Neural progenitor cell (in vitro differentiated cells): ENCODE measurements around the gene GPR152. TPM values are rescaled to one million over a fixed set of nuclear protein-coding genes. Genes with fewer than 3 reads are reported as not detected.

Source experiments
- DNase-seq: peaks from one replicate; pipeline ENCODE4 v3.0.0-alpha.2; 2016; ENCODE audit warnings: low spot score
- H2AFZ ChIP-seq: fragments of 200-600 bp; sonication (generic); replicated peaks from 2 replicates; pipeline ENCODE4 v1.6.1; 2016; ENCODE audit warnings: antibody characterized with exemption
- H3F3A ChIP-seq: fragments of 200-600 bp; sonication (generic); 2 replicates; pipeline ENCODE4 v1.6.1; 2016; ENCODE audit warnings: antibody characterized with exemption, low read depth
- H3K27ac ChIP-seq: fragments of 200-600 bp; sonication (generic); 2 replicates; pipeline ENCODE4 v1.5.1; 2016; ENCODE audit warnings: mild to moderate bottlenecking
- H3K27me3 ChIP-seq: fragments of 200-600 bp; sonication (generic); 2 replicates; pipeline ENCODE4 v1.6.1; 2016; ENCODE audit warnings: mild to moderate bottlenecking, moderate library complexity
- H3K36me3 ChIP-seq: fragments of 200-600 bp; sonication (generic); 2 replicates; pipeline ENCODE4 v1.5.1; 2016
- H3K4me1 ChIP-seq: fragments of 200-600 bp; sonication (generic); 2 replicates; pipeline ENCODE4 v1.6.1; 2016; ENCODE audit warnings: mixed run types
- H3K4me2 ChIP-seq: fragments of 200-600 bp; sonication (generic); 2 replicates; pipeline ENCODE4 v1.6.1; 2016
- H3K4me3 ChIP-seq: fragments of 200-600 bp; sonication (generic); 2 replicates; pipeline ENCODE4 v1.5.1; 2016
- H3K79me2 ChIP-seq: fragments of 200-600 bp; sonication (generic); 2 replicates; pipeline ENCODE4 v1.6.1; 2016; ENCODE audit warnings: low read depth
- H3K9ac ChIP-seq: fragments of 200-600 bp; sonication (generic); 2 replicates; pipeline ENCODE4 v1.6.1; 2016
- H3K9me3 ChIP-seq: fragments of 200-600 bp; sonication (generic); 2 replicates; pipeline ENCODE4 v1.5.1; 2016; ENCODE audit warnings: low read depth
- H4K20me1 ChIP-seq: fragments of 200-600 bp; sonication (generic); 2 replicates; pipeline ENCODE4 v1.6.1; 2016; ENCODE audit warnings: low read depth
- H3K27ac Mint-ChIP-seq: 3 replicates; pipeline ENCODE4 v1.8.0; 2021; ENCODE audit warnings: mixed read lengths
- H3K27me3 Mint-ChIP-seq: 2 replicates; pipeline ENCODE4 v1.8.0; 2022; ENCODE audit warnings: low read depth, mild to moderate bottlenecking, inconsistent platforms, moderate library complexity, mixed read lengths; ENCODE audit not compliant: insufficient read depth
- H3K36me3 Mint-ChIP-seq: 3 replicates; pipeline ENCODE4 v1.8.0; 2021; ENCODE audit warnings: mixed read lengths
- H3K4me1 Mint-ChIP-seq: 3 replicates; pipeline ENCODE4 v1.8.0; 2021; ENCODE audit warnings: mixed read lengths
- H3K4me3 Mint-ChIP-seq: 3 replicates; pipeline ENCODE4 v1.8.0; 2021; ENCODE audit warnings: mild to moderate bottlenecking, moderate library complexity, mixed read lengths
- H3K9me3 Mint-ChIP-seq: 3 replicates; pipeline ENCODE4 v1.8.0; 2020; ENCODE audit warnings: mixed read lengths
- CTCF ChIP-seq: fragments of 200-600 bp; sonication (generic); IDR thresholded peaks from 2 replicates; pipeline ENCODE4 v1.5.1; 2017; ENCODE audit warnings: antibody characterized with exemption, mild to moderate bottlenecking
- EZH2 ChIP-seq: fragments of 200-600 bp; sonication (generic); IDR thresholded peaks from 2 replicates; pipeline ENCODE4 v1.6.1; 2017; ENCODE audit warnings: antibody characterized with exemption, mild to moderate bottlenecking, moderate library complexity
- EZH2phosphoT487 ChIP-seq: fragments of 200-600 bp; sonication (generic); IDR thresholded peaks from 2 replicates; pipeline ENCODE4 v1.6.1; 2017; ENCODE audit warnings: antibody characterized with exemption
- total RNA-seq: library from RNA; depleted of rRNA; stranded (reverse); fragments of >200 nt; gene quantifications from 2 replicates; pipeline ENCODE4 v1.2.3, GENCODE V29; 2015; ENCODE audit warnings: low replicate concordance

GPR152 gene
- total RNA-seq, 1 donor from 2014 or later: not detected

GRCh38 chr11:67457453-67457852 lies 4.9 kb upstream of the GPR152 start:
- peaks cover 3% of the 10 kb centered on the region for H3K27me3 Mint-ChIP-seq
- H3K27ac ChIP-seq: no peak overlapping the region
- H3K4me3 ChIP-seq: no peak overlapping the region
- H2AFZ ChIP-seq: no peak overlapping the region
- H3K27ac Mint-ChIP-seq: no peak overlapping the region
- TF ChIP-seq EZH2phosphoT487 (no peak), EZH2 (no peak), CTCF (no peak)
- no peaks in the 10 kb centered on the region for H3K27me3 ChIP-seq
- no peak for DNase-seq
- H3K4me2 ChIP-seq: no peak overlapping the region
- H3K79me2 ChIP-seq: no peaks in the 10 kb centered on the region
- no peak overlapping the region for H3K9ac ChIP-seq
- H3K4me1 Mint-ChIP-seq: peaks cover 4% of the 10 kb centered on the region
- H3K4me3 Mint-ChIP-seq: no peak overlapping the region
- H3K4me1 ChIP-seq: no peaks in the 10 kb centered on the region
- no peaks in the 10 kb centered on the region for H3K36me3 Mint-ChIP-seq
- H4K20me1 ChIP-seq: no peaks in the 10 kb centered on the region
- no peaks in the 10 kb centered on the region for H3K36me3 ChIP-seq
- no peaks in the 10 kb centered on the region for H3K9me3 ChIP-seq
- no peaks in the 10 kb centered on the region for H3F3A ChIP-seq
- no peaks in the 10 kb centered on the region for H3K9me3 Mint-ChIP-seq

GRCh38 chr11:67456068-67456705 lies 3.7 kb upstream of the GPR152 start:
- no peak overlapping the region for H3K4me3 ChIP-seq
- H3K9me3 ChIP-seq: no peaks in the 10 kb centered on the region
- H3K27me3 Mint-ChIP-seq: peaks cover 6% of the 10 kb centered on the region
- no peak overlapping the region for H3K4me2 ChIP-seq
- no peaks in the 10 kb centered on the region for H3K79me2 ChIP-seq
- no peaks in the 10 kb centered on the region for H3F3A ChIP-seq
- no peaks in the 10 kb centered on the region for H4K20me1 ChIP-seq
- H3K4me1 Mint-ChIP-seq: peaks cover 7% of the 10 kb centered on the region
- no peak overlapping the region for H2AFZ ChIP-seq
- no peak for DNase-seq
- H3K4me1 ChIP-seq: no peaks in the 10 kb centered on the region
- H3K36me3 ChIP-seq: no peaks in the 10 kb centered on the region
- TF ChIP-seq CTCF (no peak), EZH2 (no peak), EZH2phosphoT487 (no peak)
- no peak overlapping the region for H3K27ac Mint-ChIP-seq
- no peak overlapping the region for H3K9ac ChIP-seq
- H3K27me3 ChIP-seq: no peaks in the 10 kb centered on the region
- H3K9me3 Mint-ChIP-seq: no peaks in the 10 kb centered on the region
- no peak overlapping the region for H3K4me3 Mint-ChIP-seq
- H3K27ac ChIP-seq: no peak overlapping the region
- no peaks in the 10 kb centered on the region for H3K36me3 Mint-ChIP-seq

DNA sequence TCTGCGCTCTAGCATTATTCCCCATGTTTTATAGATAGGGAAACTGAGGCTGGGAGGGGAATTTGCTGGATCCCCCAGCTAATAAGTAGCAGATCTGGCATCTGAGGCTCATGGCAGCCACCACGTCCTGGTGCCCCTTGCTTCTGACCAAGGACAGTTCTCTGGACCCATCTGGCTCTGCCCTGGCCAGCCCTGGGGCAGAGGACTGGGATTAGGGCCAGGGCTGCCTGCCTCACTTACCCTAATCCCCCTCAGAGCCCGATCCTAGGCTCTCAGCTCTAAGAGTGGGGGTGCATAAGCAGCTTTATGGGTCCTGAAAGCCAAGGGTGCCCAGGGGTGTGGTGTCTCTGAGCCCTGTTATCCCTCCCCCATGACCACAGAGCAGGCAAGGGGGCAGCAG lies 2.5 kb upstream of the GPR152 start, which contains the start of gene CABP4:
Gene CABP4, plus strand, starts transcription at position 301 of the 400 bp plus-strand sequence. Its CDS starts 70 bp downstream, at position 371.
- no peaks in the 10 kb centered on the region for H3K9me3 Mint-ChIP-seq
- H2AFZ ChIP-seq: no peak within 1 kb of the TSS
- peaks cover 13% of the 10 kb centered on the region for H3K4me1 Mint-ChIP-seq
- no peaks in the 10 kb centered on the region for H3F3A ChIP-seq
- no peak within 1 kb of the TSS for H3K9ac ChIP-seq
- no peaks in the 10 kb centered on the region for H3K79me2 ChIP-seq
- no peak within 1 kb of the TSS for H3K4me3 Mint-ChIP-seq
- no peak within 1 kb of the TSS for H3K27ac Mint-ChIP-seq
- H3K27me3 Mint-ChIP-seq: peaks cover 6% of the 10 kb centered on the region
- no peak within 1 kb of the TSS for H3K27ac ChIP-seq
- H3K4me2 ChIP-seq: no peak within 1 kb of the TSS
- no peaks in the 10 kb centered on the region for H3K36me3 ChIP-seq
- no peaks in the 10 kb centered on the region for H3K36me3 Mint-ChIP-seq
- no peaks in the 10 kb centered on the region for H4K20me1 ChIP-seq
- no peak for TF ChIP-seq EZH2phosphoT487
- no peak for TF ChIP-seq EZH2
- no peak for DNase-seq
- H3K9me3 ChIP-seq: no peaks in the 10 kb centered on the region
- H3K27me3 ChIP-seq: no peaks in the 10 kb centered on the region
- H3K4me3 ChIP-seq: no peak within 1 kb of the TSS
- H3K4me1 ChIP-seq: no peaks in the 10 kb centered on the region
